ENCODE measurements around the gene TMEM37.

TMEM37 gene

DNA sequence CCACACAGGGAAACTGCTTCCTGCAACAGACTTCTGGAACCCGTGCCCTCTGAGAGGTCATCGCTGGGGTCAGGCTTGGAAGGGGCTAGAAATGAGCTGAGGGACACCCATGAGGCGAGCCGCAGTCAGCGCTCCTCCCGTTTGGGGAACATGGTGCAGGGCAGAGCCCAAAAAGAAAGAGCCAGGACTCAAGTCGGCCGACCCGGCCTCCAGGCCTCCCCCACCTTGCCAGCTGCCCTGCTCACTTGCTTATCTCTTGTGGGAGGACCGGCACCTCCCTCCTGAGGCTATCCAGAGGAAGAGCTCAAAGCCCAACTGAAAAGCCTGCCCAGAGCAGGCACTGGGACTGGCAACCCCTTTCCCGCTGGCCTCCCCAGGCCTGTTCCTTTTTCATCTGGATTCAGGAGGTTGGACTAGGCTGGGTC lies 49.1 kb downstream of the TMEM37 start:
- DNase-seq (ENCODE audit: low spot score), result no peak

DNA sequence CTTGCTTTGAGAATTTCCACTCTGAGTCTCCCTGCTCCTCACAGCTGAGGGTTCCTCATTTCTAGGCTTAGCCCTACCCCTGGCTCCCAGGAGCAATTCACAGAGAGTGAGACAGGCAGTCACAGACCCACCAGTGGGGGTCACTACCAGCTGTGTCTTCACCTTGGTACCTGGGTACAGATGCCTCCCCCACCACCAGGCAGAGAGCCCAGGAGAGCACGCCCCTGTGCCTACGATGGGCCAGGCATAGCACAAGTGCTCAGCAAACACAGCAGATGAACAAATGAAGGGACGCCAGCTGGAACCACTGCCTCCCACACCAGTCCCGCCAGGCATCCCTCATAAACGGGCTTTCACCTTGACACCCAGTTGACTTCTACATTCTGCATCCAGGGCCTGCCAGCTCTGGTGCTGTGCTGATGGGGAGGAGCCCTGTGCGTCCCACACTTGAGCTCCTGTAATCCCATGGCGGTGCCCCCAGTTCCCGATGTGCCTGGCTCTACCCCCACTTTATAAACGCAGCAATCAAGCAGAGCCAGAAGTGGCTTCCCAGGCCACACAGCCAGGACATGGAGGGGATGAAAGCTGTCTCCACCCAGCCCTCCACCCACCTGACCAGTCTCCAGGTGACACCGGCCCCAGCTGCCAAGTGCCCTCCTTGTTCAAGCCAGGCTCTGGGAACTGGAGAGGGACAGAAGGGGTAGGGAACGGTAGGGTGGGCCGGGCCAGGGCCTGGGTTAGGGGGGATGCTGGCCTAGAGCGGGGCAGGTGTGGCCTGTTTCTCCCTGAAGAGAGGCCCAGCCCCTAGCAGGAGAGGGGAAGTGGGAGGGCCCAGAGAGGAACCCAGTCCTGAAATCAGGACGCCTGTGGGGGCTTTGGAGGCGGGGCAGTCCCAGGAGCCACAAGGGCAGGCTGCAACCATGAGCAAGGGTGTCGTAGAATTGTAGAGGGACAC lies 50.1 kb downstream of the TMEM37 start:
- no peak for DNase-seq (ENCODE audit: low spot score)

GRCh38 chr2:119482481-119483394 lies 51.1 kb downstream of the TMEM37 start:
- DNase-seq (ENCODE audit: low spot score), result no peak

GRCh38 chr2:119483395-119483753 lies 51.7 kb downstream of the TMEM37 start:
- no peak for DNase-seq (ENCODE audit: low spot score)

GRCh38 chr2:119483896-119484718 lies 52.5 kb downstream of the TMEM37 start:
- DNase-seq (ENCODE audit: low spot score), result no peak

DNA sequence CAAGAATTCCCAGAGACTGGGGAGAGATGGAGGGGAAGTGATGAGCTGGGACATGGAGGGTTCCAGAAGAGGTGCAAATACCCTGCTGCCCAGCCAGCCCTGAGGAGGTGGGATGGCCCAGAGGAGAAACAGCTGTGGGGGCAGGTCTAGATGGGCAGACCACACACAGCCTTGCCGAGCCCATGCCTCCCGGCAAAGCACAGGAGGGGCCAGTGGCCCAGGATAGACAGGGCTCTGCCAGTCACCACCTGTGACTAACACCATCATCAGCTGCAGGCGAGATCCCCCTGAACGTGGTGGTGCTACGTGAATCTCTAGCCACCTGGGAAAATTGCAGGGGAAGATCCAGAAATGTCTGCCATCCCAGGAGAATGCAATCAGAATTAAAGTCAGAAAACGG lies 53.2 kb downstream of the TMEM37 start:
- no peak for DNase-seq (ENCODE audit: low spot score)

DNA sequence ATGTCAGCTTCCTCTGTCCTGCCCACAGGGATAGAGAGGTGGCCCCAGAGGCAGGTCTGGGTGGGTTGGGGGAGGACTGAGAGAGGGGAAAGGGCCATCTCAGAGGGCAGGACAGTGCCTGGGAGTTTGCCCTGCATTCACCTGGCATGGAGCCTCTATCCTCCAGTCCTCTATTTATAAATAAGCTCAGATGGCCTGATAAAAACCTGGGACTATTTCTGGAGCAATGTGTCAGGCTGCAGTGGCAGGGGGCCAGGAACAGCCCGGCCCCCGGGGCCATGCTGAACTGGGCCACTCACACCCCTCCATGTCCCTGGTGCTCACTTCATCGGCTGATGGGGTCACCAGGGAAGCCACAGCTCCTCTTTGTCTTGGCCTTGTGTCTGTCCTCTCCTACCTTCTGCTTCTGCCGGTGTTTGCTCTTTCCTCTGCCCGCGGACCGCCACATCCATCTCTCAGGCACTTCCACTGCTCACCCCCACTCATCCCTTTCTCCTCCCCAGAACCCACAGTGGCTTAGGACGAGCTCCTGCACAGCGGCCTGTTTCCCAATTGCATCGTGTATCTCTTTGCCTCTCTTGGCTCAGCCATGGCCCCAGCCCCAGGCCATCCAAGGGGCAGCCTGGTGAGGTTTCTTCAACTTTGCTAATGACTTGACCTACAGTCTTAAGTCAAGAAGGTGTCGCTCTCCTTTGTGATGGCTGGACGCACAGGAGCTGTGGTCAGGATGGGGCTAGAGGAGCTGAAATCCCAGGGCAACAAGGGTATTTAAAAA lies 53.9 kb downstream of the TMEM37 start:
- DNase-seq (ENCODE audit: low spot score), result no peak

- DNase-seq (ENCODE audit: low spot score), result no peak
These were observed 54.7 kb downstream of the TMEM37 start for GRCh38 chr2:119486196-119486827.

DNA sequence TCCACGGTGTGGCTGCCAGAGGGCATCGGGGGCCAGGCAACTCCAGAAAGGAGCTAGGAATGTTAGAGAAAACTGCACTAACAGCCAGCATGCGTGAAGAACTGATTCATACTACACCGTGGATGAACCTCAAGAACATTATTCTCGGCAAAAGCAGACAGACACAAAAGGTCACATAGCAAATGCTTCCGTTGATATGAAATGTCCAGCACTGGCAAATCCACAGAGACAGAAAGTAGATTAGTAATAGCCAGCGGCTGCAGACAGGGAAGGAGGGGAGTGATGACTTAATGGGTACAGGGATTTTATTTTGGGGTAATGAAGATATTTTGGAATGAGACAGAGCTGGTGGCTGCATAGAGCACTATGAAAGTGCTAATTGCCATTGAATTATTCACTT lies 55.2 kb downstream of the TMEM37 start:
- DNase-seq (ENCODE audit: low spot score), result no peak

DNA sequence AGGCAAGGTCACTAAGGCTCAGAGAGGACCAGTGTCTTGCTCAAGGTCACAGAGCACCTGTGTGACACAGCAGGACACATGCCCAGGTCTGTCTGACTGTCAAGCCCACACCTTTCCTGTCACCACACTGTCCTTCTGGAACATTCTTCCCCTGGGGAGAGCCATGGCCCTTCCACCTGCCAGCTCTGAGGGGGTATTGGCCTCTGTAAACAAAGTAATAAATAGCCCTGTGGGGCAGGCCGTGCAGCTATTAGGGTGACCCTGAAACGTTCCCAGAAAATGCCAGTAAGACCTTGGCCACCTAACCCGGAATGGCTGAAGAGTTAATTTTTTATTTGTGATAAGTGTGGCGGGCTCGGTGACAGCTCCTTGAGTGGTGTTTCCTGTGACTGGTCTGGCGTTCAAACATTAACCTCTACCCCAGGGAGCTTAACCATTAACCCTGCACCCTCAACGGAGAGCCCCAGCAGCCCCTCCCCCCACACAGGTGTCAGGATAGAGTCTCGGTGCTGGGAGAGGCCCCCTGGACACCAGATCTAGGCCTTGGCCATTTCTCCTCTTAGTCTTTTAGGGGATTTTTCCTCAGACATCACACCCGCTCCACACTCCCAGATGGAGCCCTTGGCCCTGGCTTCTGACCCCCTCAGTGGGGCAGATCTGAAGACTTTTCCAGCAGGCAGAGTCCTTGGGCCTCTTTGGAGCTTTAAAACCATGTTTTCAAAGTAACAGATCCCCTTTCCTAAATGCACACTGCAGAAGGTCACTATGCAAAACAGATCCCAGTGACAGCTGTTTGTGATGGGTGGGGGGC lies 56.0 kb downstream of the TMEM37 start:
- DNase-seq (ENCODE audit: low spot score), result no peak
